ENCODE data around the gene XPR1.

The XPR1 gene

DNA sequence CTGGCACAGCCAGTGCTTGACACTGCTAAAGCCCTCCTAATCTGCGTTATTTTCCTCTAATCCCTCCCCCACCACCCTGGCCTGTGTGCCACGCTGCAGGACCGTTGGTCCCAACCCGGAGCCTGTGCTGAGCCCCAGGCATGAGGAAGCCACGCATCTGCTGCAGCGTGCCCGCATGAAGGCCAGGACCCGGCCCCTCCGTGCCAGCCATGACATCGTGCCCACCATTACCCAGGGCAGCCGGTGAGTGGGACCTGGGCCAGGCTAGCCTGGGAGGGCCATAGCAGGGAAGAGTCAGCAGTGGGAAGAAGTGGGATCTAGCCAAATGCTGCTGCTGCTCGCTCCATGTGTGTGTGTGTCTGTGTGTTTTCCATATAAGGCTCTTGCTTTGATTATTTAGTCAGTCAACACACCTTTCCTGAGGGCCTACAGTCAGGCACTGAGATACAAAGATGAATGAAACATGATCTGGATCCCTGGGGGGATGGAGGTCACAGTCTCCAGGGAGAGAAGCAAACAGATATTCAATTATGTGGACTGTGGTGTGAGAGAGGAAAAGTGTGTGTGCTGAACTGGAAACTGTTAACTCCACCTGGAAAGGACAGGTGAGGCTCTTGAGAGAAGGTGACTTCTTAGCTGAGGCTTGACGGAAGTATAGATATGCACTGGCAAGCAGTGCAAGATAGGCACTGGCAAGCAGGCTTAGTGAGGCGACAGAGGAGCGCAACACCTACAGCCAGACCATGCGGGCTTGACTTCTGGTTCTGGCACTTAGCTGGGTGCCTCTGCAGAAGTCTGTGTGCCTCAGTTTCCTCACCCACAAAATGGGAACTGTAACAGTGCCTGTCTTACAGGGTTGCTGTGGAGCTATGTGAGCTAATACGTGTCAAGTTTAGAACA is 296.8 kb downstream of the XPR1 start:
- no peak for DNase-seq (ENCODE audit: low read depth in 1 of 2, low spot score in 1 of 2)
- in situ Hi-C loops (cut with HindIII; ENCODE audit: low pct_unique_long_range_greater_than_20kb, low sequenced_read_pairs): no loop called here
- TF ChIP-seq JUND (IDR thresholded peaks at IDR 0.05; ENCODE audit: low read depth): no peak

DNA sequence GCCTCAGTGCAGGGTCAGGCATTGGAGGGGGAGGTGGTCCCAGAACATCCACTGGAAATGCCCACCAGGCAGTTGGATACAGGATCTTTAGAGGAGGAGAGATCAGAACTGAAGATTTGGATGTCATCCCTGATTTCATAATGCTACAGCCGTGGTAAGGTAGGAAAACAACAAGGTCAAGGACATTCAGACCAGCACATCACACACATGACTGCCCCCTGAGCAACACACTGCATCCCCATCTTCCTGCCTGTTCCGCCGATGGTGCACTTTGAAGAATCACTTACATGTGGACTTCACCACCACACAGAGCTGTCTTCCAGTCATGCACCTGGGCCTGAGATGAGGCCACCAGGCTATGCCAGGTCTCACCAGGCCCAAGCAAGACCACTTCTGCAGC is 297.6 kb downstream of the XPR1 start:
- in situ Hi-C loops (cut with HindIII; ENCODE audit: low pct_unique_long_range_greater_than_20kb, low sequenced_read_pairs): no loop called here
- no peak for DNase-seq (ENCODE audit: low read depth in 1 of 2, low spot score in 1 of 2)
- TF ChIP-seq JUND (IDR thresholded peaks at IDR 0.05; ENCODE audit: low read depth): no peak

DNA sequence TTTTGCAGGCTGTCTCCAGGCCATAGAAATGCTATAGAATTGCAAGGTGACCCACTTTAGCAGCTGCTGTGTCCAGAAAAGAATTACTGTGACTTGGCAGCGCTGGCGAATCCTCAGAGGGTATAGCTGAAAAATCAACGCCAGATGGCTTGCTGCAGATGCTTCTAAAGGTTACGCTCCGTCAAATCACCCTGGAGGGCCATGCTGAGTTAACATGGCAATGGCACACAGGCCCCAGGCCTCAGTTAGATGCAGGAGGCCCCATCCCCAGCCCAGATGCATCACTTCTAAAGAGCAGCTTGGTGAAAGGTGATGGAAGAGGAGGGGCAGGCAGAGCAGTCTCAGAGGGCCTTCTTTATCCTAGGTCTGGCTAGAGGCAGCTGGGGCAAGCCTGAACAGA is 298.9 kb downstream of the XPR1 start:
- in situ Hi-C loops (cut with HindIII; ENCODE audit: low pct_unique_long_range_greater_than_20kb, low sequenced_read_pairs): no loop called here
- TF ChIP-seq JUND (IDR thresholded peaks at IDR 0.05; ENCODE audit: low read depth): no peak
- no peak for DNase-seq (ENCODE audit: low read depth in 1 of 2, low spot score in 1 of 2)

DNA sequence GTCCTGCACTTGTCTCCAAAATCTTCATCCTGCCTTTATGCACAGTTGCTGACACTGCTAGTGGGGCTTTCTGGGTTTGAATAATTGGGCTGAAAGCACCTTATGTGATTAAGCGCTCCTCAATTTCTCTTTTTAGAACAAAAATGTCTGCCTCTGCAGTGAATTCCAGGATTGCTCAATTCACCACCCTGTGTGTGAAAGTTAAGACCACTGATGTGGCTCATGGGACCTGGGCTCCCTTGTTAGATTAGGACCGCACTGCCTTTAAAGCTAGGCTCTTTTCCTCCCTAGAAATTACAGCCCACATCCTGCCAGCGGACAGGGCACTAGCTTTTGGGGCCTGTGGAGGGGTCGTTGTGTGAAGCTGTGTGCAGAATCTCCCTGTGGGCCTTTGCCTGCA is 299.7 kb downstream of the XPR1 start:
- in situ Hi-C loops (cut with HindIII; ENCODE audit: low pct_unique_long_range_greater_than_20kb, low sequenced_read_pairs): no loop called here
- DNase-seq (ENCODE audit: low read depth in 1 of 2, low spot score in 1 of 2): no peak
- TF ChIP-seq JUND (IDR thresholded peaks at IDR 0.05; ENCODE audit: low read depth): no peak

DNA sequence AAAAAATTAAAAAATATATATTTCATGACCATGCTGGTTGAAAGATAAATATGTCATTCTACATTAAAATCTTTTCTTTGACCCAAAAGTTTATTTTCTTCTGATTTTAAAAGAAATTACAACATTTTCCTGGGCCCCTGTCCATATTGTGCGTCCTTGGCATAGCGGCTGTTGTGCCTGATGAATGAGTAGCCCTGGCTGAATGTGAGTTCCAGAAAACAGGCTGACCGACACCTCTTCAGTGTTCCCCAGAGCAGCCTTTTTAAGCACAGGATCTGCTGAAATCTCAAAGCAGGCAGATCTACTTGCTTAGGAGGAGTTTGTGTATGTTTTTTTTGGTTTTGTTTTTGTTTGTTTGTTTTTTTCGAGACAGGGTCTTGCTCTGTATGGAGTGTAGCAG is 300.6 kb downstream of the XPR1 start:
- in situ Hi-C loops (cut with HindIII; ENCODE audit: low pct_unique_long_range_greater_than_20kb, low sequenced_read_pairs): no loop called here
- DNase-seq (ENCODE audit: low read depth in 1 of 2, low spot score in 1 of 2): no peak
- TF ChIP-seq JUND (IDR thresholded peaks at IDR 0.05; ENCODE audit: low read depth): no peak

DNA sequence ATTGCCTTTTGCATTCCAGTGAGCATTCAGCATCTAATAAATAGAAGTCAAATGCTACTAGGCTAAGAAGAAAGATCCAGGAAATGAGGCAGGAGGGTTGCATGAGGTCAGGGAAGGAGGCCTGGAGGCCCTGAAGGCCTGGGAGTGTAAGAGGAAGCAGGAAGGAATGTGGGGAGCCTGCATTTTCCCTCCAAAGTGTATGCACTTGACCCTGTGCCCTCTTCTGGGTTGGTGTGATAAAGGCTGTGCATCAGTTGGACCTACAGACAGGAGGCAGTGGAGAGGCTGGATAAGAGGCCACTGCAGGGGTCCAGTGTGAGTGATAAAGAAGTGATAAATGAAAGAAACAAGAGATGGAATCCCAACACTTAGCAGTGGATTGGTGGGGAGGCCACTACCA is 301.3 kb downstream of the XPR1 start:
- in situ Hi-C loops (cut with HindIII; ENCODE audit: low pct_unique_long_range_greater_than_20kb, low sequenced_read_pairs): no loop called here
- TF ChIP-seq JUND (IDR thresholded peaks at IDR 0.05; ENCODE audit: low read depth): no peak
- DNase-seq (ENCODE audit: low read depth in 1 of 2, low spot score in 1 of 2): no peak

DNA sequence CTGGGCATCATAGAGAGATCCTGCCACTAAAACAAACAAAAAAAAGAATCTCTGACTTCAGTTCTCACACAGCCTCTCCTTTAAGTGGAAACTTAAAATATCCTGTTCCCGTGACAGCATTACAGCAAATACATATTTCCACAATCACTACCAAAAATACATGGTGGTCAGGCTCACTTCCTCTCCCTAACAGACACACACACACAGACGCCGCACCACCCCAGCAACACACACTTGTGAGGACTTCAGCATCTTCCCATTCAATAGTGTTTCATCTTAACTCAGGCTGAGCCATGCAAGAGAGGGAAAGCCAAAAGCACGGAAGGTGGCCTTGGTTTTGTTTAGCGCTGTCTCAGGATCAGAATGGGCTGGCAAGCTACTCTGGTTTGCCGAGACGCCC is 302.7 kb downstream of the XPR1 start:
- TF ChIP-seq JUND (IDR thresholded peaks at IDR 0.05; ENCODE audit: low read depth): no peak
- no peak for DNase-seq (ENCODE audit: low read depth in 1 of 2, low spot score in 1 of 2)
- in situ Hi-C loops (cut with HindIII; ENCODE audit: low pct_unique_long_range_greater_than_20kb, low sequenced_read_pairs): no loop called here

DNA sequence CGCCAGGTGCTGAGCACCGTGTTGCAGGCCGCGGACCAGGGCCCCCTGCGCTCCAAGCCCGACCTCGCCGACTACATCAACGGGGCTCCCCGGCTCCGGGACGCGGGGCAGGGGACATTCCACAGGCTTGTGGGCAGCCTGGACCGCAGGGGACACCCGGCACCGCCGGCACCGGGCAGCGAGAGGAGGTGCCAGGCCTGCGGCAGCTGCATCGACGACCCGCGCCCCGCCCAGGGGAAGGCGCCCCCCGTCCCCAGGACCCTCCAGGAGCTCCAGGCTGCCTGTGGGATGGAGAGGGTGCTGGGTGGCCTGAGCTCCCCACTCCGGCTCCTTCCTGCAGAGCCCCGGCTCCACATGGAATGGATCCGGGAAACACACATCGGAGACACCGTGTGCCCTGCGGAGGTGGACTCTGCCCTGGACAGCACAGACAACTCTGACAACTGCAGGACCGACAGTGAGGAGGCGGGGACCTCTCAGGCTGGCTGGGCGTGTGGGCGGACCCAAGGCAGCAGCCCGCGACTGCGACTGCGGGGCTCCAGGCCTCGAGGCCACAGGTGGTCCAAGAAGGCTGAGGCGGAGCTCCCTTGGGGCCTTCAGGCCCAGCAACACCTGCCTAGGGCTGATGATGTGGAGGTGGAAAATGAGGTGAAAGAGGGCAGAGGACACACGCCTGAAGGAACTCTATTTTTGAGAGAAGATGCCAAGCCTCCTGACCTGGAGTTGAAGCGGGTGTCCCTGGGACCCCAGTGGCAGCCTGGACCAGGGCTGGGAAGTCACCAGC is 303.7 kb downstream of the XPR1 start:
- TF ChIP-seq JUND (IDR thresholded peaks at IDR 0.05; ENCODE audit: low read depth): no peak
- DNase-seq (ENCODE audit: low read depth in 1 of 2, low spot score in 1 of 2): no peak
- in situ Hi-C loops (cut with HindIII; ENCODE audit: low pct_unique_long_range_greater_than_20kb, low sequenced_read_pairs): no loop called here

DNA sequence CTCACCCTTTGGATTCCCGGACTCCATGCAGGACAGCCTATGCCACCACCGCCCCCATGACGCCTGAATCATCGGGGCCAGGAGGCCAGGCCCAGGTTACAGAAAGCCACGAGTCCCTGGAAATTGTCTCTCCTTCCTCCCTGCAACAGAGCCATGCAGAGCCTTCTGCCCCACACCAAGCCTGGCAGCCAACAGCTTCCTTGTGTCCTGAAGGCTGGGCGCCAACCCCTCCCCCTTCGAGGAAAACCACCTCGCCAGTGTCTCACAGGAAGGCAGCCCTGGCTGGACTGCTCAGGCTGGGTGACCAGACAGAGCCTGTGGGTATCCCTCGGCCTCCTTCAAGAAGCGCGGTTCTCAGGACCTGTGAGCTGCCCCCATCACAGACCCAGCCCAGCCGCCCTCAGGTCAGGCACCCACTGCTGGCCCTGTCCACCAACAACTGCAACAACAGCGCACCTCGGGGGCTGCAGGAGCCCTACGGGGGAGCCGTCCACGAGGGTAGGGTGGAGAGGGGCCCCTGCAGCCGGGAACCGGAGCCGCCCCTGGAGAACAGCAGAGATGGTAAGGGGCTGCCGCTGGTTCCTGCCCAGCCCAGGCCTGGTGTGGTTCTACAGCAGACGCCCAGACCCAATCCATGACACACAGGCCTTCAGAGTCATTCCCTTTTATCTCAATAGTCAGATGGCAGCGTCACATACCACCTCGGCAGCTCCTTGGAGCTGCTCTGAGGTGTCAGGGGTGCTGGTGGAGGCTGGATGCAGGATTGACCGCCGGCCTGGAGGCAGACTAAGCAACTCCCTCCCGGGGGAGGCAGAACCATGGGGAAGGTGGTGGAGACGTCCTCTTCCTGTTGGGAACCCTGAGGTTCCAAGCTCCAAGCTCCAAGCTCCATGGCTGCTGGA is 304.5 kb downstream of the XPR1 start:
- DNase-seq (ENCODE audit: low read depth in 1 of 2, low spot score in 1 of 2): no peak
- in situ Hi-C loops (cut with HindIII; ENCODE audit: low pct_unique_long_range_greater_than_20kb, low sequenced_read_pairs): no loop called here
- no peak for TF ChIP-seq JUND (IDR thresholded peaks at IDR 0.05; ENCODE audit: low read depth)

DNA sequence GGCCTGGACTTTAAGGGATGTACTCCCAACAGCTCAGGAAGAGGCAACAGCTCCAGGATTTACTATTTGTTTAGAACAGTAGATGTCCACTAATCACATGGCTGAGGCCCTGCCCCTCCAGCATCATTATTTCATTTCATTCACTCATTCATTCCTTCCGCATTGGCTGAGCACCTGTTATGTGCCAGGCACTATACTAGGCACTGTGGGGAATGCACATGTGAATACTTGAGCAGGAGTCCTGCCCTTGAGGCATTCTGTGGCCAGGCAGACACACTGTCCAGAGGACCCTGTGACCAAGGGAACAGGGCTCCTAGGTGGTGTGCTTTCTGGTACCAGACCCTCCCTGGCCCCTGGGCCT is 305.2 kb downstream of the XPR1 start:
- DNase-seq (ENCODE audit: low read depth in 1 of 2, low spot score in 1 of 2): no peak
- in situ Hi-C loops (cut with HindIII; ENCODE audit: low pct_unique_long_range_greater_than_20kb, low sequenced_read_pairs): no loop called here
- no peak for TF ChIP-seq JUND (IDR thresholded peaks at IDR 0.05; ENCODE audit: low read depth)

DNA sequence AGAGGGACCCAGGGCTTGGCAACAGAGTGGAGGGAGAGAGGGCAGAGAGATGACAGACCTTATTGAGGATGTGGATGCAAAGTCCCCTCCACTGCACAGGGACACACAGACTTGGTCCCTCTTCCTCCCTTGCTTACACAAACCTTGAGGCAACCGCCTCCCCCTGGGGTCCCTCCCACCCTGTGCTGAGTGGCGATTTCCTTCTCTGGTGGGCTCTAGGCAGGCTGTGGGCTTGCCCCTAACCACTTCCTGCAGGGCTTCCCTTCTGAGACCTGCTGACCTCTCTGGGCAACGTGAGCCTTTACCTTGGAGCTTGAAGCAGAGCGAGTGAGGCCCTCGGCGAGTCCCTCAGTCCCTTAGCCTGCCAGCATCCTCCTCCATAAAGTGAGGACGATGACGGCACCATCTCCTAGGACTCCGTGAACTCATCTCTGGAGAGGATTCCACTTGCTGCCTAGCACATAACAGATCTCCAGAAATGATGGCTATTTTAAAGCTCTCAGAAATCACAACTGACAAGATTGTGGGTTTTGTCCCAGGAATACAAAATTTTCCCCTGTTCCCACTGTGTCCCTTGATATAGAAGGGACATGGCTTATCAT is 305.9 kb downstream of the XPR1 start:
- no peak for DNase-seq (ENCODE audit: low read depth in 1 of 2, low spot score in 1 of 2)
- in situ Hi-C loops (cut with HindIII; ENCODE audit: low pct_unique_long_range_greater_than_20kb, low sequenced_read_pairs): no loop called here
- TF ChIP-seq JUND (IDR thresholded peaks at IDR 0.05; ENCODE audit: low read depth): no peak

DNA sequence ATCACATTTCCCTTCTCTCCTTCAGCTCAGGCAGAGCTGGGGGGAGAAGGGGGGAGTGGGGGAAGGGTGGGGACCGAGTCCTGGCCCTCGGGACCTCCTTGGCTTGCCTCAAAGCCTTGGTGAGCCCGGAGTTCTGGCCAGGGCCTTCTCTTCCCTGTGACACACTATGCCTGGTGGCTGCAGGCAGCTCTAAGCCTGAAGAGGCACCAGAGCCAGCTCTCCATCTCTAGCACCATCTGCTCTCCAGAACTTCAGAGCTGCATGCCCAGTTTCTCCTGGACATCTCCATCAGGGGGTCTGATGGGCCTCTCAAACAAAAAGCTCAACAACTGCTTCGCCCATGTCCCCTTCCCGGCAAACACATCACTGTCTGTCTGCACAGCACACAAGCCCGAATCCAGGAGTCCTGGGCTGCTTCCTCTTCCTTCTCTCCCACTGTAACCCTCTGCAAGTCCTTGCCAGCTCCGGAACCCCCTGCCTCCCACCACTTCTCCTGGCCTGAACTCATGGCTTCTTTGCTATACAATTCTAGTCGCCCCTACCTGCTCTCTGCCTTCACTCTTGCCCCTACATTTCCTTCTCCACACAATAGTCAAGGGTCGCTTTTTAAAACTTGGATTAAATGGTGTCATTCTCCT is 307.4 kb downstream of the XPR1 start:
- in situ Hi-C loops (cut with HindIII; ENCODE audit: low pct_unique_long_range_greater_than_20kb, low sequenced_read_pairs): no loop called here
- TF ChIP-seq JUND (IDR thresholded peaks at IDR 0.05; ENCODE audit: low read depth): no peak
- no peak for DNase-seq (ENCODE audit: low read depth in 1 of 2, low spot score in 1 of 2)

Measured in T47D (cell line).